ENCODE results near the gene STARD3NL.

DNA sequence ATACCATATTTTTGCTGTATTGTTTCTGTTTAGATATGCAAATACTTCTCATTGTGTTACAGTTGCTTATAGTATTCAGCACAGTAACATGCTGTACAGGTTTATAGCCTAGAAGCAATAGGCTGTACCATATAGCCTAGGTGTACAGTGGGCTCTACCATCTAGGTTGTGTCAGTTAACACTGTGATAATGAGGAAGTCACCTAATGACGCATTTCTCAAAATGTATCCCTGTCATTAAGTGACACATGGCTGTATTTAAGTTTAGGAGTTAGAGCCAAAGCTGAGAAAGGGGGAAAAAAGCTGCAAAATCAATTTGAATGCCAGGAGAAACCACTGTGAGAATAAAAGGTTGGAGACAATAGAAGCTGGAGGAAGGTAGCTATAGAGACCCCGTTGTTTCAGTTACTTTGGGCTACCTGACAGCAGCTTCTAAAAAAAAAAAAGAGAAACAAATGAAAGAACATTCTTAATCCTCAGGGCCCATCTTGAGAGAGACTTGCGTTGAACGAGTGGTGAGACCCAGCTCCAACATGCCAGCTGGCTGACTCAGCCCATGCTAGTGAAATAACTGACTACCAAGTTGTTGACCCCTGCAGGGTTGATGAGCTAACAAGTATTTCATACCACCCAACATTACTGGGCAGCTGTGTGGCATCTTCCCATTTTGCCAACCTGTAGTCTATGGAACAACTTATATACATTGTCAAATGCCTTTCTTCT lies 8.7 kb downstream of the STARD3NL start:
- TF ChIP-seq, protein P1, sequence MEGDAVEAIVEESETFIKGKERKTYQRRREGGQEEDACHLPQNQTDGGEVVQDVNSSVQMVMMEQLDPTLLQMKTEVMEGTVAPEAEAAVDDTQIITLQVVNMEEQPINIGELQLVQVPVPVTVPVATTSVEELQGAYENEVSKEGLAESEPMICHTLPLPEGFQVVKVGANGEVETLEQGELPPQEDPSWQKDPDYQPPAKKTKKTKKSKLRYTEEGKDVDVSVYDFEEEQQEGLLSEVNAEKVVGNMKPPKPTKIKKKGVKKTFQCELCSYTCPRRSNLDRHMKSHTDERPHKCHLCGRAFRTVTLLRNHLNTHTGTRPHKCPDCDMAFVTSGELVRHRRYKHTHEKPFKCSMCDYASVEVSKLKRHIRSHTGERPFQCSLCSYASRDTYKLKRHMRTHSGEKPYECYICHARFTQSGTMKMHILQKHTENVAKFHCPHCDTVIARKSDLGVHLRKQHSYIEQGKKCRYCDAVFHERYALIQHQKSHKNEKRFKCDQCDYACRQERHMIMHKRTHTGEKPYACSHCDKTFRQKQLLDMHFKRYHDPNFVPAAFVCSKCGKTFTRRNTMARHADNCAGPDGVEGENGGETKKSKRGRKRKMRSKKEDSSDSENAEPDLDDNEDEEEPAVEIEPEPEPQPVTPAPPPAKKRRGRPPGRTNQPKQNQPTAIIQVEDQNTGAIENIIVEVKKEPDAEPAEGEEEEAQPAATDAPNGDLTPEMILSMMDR (IDR thresholded peaks at IDR 0.05; ENCODE audit: poor library complexity, severe bottlenecking), result no peak
- TF ChIP-seq EP300 (conservative IDR thresholded peaks at IDR 0.05; ENCODE audit: poor library complexity, severe bottlenecking) (no peak), EZH2 (IDR thresholded peaks at IDR 0.05; ENCODE audit: borderline replicate concordance, insufficient read depth, low read length, poor library complexity, severe bottlenecking) (no peak), POLR2AphosphoS5 (IDR thresholded peaks at IDR 0.05) (no peak), RAD21 (conservative IDR thresholded peaks at IDR 0.05) (no peak), TAF1 (IDR thresholded peaks at IDR 0.05; ENCODE audit: low read depth) (no peak)
- TF ChIP-seq, protein P2, sequence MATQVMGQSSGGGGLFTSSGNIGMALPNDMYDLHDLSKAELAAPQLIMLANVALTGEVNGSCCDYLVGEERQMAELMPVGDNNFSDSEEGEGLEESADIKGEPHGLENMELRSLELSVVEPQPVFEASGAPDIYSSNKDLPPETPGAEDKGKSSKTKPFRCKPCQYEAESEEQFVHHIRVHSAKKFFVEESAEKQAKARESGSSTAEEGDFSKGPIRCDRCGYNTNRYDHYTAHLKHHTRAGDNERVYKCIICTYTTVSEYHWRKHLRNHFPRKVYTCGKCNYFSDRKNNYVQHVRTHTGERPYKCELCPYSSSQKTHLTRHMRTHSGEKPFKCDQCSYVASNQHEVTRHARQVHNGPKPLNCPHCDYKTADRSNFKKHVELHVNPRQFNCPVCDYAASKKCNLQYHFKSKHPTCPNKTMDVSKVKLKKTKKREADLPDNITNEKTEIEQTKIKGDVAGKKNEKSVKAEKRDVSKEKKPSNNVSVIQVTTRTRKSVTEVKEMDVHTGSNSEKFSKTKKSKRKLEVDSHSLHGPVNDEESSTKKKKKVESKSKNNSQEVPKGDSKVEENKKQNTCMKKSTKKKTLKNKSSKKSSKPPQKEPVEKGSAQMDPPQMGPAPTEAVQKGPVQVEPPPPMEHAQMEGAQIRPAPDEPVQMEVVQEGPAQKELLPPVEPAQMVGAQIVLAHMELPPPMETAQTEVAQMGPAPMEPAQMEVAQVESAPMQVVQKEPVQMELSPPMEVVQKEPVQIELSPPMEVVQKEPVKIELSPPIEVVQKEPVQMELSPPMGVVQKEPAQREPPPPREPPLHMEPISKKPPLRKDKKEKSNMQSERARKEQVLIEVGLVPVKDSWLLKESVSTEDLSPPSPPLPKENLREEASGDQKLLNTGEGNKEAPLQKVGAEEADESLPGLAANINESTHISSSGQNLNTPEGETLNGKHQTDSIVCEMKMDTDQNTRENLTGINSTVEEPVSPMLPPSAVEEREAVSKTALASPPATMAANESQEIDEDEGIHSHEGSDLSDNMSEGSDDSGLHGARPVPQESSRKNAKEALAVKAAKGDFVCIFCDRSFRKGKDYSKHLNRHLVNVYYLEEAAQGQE (IDR thresholded peaks at IDR 0.05; ENCODE audit: borderline replicate concordance), result no peak

Measured in neural cell (in vitro differentiated cells).